GM21515 (cell line): ENCODE results near the gene GPC6.

Experiments
- ATAC-seq: cut with Tn5 transposase; IDR thresholded peaks from one replicate; pipeline ENCODE4 v1.9.1; 2021; ENCODE audit not compliant: unreplicated experiment

The GPC6 gene

DNA sequence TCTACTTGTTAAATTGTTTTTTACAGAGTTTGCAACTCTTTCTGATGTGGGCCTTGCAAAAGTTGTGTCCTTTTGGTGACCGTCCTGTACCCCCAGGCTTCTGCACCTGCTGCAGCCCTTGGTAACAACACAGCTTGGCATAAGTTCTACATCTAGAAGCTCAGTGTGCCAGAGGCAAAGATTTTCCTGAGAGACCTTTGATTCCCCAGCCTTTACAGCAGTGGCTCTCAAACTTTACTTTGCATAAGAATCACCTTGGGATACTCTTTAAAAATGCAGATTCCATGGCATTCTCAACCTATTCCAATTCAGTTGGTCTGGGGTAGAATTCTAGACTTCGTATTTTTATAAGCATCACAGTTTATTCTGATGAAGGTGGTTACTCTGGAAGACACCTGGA is 991.9 kb downstream of the GPC6 start:
- no peak for ATAC-seq

GRCh38 chr13:94218951-94219350 is 992.3 kb downstream of the GPC6 start:
- ATAC-seq = no peak

DNA sequence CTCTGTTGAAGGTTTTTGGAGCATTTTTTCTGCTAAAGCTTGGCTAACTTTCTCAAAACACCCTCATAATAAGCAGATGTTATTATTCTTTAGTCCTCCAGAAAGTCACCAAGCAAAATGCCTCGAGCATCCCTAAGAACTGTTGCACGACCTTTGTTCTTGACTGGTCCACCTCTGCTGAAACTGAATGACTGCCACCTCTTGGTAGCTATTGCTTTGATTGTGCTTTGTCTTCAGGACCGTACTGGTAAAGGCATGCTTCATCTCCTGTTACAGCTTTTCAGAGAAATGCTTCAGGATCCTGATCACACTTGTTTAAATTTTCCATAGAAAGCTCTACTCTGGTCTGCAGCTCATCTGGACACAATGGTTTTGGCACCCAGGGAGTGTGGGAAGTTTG is 998.1 kb downstream of the GPC6 start:
- ATAC-seq = no peak

DNA sequence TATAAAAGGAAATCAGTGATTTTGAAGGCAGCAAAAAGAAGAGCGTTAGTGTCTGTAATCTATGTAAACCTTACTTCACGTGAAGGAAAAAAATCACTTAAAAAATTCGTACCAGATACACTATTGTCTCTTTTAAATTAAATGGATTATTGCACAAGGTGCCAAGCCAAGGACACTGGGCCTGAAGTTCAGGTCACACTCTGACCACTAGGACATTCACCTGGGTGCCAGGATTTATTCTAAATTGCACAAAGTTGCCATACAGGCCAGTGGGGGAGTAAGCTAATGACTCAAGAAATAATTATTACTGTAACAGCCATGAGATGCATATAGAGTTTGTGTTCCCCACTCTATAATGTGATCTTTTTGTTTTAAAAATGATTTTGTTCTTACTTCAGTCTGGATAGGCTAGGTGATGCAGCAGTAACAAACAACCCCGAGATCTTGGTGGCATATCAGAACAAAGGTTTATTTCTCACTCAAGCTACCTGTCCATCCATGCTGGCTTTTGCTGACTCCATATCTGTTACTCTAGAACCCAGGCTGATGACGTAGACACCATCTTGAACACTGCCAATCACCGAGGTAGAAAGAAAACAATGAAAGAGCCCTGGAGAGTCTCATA is 1000.8 kb downstream of the GPC6 start:
- ATAC-seq = no peak

DNA sequence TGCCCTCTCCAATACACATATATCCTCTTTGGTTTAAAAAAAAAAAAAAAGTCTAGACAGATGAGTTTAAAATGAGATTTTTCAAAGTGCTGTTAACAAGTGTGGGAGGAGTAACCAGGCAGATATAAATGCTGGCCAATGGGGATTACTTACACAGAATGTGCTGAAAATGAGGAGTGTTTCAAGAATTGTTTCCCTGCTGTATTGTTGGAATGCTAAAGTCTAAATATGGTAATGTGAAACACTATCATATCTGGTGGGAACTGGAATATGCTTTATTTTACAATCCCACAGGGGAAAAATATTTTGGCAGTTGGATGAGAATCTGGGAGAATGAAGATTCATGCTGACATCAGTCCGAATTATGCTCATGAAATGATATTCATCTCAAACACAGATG is 1002.2 kb downstream of the GPC6 start:
- no peak for ATAC-seq

DNA sequence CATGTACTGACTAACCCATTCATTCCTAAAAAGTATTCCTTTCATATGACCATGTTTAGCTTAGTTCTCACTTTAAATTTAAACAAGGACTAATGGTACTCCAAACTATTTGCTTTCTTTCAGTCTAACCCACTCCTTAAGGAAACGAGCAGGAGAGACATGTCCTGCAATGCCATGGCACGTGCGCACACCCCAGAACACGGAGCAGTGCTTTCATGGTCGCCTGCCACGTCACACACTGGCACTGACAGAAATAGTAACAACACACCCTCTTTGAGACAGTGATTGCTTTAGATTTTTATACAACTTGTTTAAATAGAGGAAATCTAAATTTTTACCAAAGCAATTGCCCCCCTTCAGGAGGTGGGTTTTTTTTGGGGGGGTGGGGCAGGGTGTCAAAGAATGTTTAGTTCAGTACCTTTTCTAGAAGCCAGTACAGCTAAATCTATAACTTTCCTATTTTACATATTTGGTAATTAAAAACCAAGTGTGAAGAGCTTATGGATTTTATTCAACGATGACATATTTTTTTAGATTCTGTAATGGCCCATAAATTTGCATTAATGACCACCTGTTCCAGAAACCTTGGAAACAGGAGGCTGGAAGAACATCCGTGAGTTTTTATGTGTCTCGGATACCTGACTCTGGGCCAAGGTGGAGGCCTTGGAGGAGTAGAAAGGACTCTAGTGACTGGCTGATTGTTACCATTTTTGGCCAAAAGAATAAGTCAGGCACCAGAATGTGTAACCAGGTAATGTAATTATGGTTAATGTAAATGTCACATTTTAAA is 1005.7 kb downstream of the GPC6 start:
- ATAC-seq = no peak

DNA sequence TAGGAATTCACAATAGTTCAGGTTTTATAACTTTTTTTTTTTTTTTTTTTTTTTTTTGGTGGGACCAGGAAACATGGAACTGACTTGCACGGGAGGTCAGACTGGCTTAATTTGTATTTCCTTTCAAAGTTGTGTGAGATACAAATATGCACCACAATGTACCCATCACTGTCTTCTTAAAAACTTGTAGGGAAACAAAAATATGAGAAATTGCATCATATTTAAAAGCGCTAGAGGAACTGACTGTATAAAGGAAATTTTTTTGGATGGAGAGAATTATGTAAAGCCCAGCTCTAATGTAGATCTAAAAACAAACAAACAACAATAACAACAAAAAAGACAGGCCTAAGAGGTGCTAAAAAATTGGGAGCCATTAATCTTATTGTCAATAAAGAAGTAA is 1006.3 kb downstream of the GPC6 start:
- ATAC-seq = no peak

DNA sequence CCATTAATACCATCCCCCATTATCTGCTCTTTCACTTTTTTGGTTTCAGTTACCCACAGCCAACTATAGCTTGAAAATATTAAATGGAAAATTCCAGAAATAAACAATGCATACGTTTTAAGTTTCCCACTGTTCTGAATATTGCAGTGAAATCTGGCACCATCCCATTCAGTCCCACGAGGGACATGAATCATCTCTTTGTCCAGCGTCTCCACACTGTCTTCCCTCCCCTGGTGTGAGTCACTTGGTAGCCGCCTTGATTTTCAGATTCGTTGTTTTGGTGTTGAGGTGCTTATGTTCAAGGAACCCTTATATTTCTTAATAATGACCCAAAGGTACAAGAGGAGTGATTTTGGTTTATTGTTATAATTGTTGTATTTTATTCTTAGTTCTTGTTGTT is 1006.8 kb downstream of the GPC6 start:
- no peak for ATAC-seq

DNA sequence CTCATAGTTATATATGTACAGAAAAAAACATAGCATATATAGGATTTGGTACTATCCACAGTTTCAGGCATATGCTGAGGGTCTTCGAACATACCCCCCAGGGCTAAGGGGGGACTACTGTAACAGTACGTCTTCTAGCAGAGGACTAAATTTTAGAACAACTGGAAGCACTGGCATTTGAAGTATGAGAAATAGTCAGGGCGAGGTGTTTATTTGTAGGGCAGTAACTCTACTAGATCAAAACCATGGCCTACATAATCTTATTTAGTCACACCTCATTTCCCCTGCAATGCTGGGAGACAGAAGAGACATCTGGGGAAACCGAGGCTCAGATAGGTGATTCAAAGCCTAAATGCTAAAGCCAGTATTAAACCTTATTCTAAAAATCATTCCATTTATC is 1007.2 kb downstream of the GPC6 start:
- ATAC-seq = no peak

DNA sequence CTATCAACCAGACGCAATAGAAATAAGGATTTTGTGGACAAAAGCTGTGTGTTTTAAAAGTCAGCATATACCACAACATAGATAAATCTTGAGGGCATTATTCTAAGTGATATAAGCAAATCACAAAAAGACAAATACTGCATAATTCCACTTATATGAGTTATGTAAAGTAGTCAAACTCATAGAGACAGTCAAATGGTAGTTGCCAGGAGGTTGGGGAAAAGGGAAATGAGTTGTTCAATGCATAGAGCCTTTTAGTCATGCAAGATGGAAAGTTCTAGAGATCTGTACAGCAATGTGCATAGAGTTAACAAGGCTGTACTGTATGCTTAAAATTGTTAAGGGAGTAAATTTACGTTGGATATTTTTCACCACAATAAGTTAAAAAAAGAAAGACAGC is 1008.1 kb downstream of the GPC6 start:
- ATAC-seq = no peak

DNA sequence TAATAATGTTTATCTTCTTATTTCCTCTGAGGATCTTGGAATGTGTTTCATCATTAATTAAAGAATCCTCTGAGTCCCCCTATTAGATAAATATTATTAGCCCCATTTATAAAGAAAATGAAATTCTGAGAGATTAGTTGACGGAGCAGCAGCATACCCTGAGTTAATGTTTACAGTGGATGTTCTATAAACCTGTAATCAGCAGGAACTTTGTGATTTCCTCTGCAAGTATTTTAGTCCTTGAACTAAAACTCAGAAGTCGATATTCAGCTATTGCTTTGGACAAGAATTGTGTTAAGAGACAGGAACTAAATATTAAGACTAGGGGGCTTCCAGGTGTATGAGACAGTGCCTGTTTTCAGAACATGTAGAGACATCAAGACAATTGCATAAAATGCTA is 1009.5 kb downstream of the GPC6 start:
- no peak for ATAC-seq

GRCh38 chr13:94236872-94237271 is 1010.3 kb downstream of the GPC6 start:
- no peak for ATAC-seq

DNA sequence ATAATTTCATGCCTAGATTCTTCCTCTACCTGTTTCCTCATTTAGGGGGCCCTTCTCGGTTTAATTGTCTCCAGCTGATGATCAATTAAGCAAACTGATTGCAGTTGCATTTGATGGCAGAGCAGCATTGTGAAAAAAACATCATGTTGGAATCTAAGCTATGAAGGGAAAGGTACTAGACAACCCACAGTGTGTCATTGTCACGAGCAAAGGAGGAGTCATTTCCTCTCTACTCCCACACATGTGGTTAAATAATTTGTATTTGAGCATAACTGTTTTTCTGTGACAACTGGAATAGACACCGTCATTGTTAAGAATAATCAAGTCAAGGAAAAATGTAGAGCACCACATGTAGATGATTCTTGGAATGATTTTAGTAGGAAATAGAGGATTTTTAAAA is 1012.5 kb downstream of the GPC6 start:
- ATAC-seq = no peak

GRCh38 chr13:94242554-94242953 is 1015.9 kb downstream of the GPC6 start:
- ATAC-seq = no peak

DNA sequence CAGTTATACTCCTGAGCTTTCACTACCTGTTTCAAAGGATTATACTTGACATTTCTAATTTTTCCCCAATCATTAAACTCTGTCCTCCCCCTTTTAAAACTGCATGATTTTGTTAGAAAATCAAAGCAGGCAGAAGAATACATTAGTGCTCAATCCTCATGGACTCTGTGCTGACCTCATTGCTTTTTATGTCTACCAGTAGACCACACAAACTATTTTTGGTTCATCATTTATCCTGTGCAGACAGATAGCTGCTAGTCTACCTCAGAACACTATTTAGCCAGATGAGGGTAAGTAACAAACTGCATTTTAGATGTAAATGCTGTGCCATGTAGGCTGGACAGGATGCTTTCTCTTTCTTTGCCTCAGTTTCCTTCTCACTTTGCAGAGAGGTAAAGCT is 1016.9 kb downstream of the GPC6 start:
- no peak for ATAC-seq

DNA sequence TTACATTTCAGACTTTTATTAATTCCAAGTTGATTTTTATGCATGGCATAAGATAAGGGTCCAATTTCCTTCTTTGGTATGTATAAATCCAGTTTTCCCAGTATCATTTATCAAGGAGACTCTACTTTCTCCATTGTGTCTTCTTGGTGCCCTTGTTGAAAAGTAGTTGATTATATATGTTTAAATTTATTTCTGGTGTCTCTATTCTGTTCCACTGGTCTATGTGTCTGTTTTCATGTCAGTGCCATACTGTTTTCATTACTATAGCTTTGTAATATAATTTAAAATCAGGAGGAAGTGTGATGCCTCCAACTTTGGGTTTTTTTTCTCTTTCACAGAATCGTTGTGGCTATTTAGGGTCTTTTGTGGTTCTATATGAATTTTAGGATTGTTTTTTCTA is 1019.9 kb downstream of the GPC6 start:
- ATAC-seq = no peak

GRCh38 chr13:94247890-94248289 is 1021.3 kb downstream of the GPC6 start:
- ATAC-seq = no peak

- no peak for ATAC-seq
Observed at GRCh38 chr13:94248454-94249228, 1022.0 kb downstream of the GPC6 start.

DNA sequence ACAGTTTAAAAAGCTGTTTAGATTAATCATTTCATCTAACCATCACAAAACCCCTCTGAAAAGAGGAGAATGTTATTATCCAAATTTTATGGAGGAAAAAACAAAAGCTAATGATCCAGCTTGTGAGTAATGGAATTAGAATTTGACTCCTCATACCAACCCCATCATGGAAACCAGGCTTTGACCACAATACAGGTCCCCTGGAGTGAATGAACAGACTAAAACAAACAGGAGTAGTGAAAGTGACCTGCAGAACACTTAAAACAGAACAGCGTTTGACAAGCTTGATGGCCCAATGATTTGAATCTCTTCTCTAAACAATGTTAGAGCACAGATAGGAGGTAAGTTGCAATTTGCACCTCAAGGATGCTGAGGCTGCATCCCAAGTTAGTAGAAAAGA is 1022.9 kb downstream of the GPC6 start:
- ATAC-seq = no peak

DNA sequence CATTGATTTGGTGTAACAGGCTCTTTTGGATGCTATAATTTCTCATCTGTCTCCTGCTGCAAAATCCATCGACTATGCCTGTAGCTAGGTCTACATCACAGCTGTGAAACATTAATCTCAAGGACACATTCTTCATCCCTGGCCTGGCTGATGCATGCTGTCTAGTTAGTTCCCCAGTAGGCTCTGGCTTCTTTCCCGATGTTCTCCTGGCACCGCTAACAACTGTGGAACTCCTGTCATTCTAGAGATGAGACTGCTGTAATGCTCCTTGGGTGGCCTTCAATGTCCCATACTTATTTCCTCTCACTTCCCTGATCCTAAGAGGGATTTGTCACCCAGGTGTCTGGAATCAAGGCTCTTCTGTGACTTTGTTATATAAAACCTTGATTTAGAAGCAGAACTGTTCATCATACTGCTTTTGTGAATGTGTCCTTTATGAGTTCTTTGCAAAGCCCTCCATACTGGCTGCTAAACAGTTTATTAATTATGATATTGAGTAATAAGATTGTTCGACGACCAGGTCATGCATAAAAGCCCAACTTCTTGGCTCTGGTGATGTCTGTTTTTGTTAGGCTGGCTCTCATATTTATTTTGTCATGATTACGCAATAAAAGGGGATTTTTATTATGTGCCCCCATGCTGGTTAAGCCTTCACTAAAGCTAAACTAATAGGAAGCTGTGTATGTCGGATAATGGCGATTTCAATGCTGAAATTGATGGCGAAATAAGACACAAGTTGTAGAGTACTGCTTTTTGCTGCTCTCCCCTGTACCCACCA is 1025.4 kb downstream of the GPC6 start:
- ATAC-seq = no peak

- ATAC-seq = no peak
Observed at GRCh38 chr13:94254737-94255136, 1028.1 kb downstream of the GPC6 start.
